Smooth muscle cell (in vitro differentiated cells): ENCODE results near the gene PSMB10. TPM values are rescaled to one million over a fixed set of nuclear protein-coding genes. Genes with fewer than 3 reads are reported as not detected.

ENCODE experiments used
- DNase-seq: peaks from one replicate; lab custom pipeline; 2025; ENCODE audit not compliant: unreplicated experiment; lab: John Stamatoyannopoulos, UW
- H2AFZ ChIP-seq: fragments of 200-600 bp; sonication (generic); 2 replicates; pipeline ENCODE4 v1.6.0; 2016; ENCODE audit warnings: antibody characterized with exemption, low read depth, mild to moderate bottlenecking
- H3F3A ChIP-seq: fragments of 200-600 bp; sonication (generic); 2 replicates; pipeline ENCODE4 v1.6.0; 2017; ENCODE audit warnings: antibody characterized with exemption, low read depth
- H3K27ac ChIP-seq: fragments of 200-600 bp; sonication (generic); 2 replicates; pipeline ENCODE4 v1.5.1; 2016; ENCODE audit warnings: low read depth, mild to moderate bottlenecking
- H3K27me3 ChIP-seq: fragments of 200-600 bp; sonication (generic); 2 replicates; pipeline ENCODE4 v1.6.1; 2016; ENCODE audit warnings: low read depth, mild to moderate bottlenecking
- H3K36me3 ChIP-seq: fragments of 200-600 bp; sonication (generic); 2 replicates; pipeline ENCODE4 v1.5.1; 2016; ENCODE audit warnings: low read depth
- H3K4me1 ChIP-seq: fragments of 200-600 bp; sonication (generic); 2 replicates; pipeline ENCODE4 v1.5.1; 2016; ENCODE audit warnings: low read depth
- H3K4me2 ChIP-seq: fragments of 200-600 bp; sonication (generic); 2 replicates; pipeline ENCODE4 v1.6.0; 2016; ENCODE audit warnings: mild to moderate bottlenecking
- H3K4me3 ChIP-seq: fragments of 200-600 bp; sonication (generic); 2 replicates; pipeline ENCODE4 v1.5.1; 2016; ENCODE audit warnings: mild to moderate bottlenecking
- H3K79me2 ChIP-seq: fragments of 200-600 bp; sonication (generic); 2 replicates; pipeline ENCODE4 v1.6.0; 2016; ENCODE audit warnings: low read depth, mild to moderate bottlenecking
- H3K9ac ChIP-seq: fragments of 200-600 bp; sonication (generic); 2 replicates; pipeline ENCODE4 v1.6.0; 2016; ENCODE audit warnings: low read depth
- H3K9me3 ChIP-seq: fragments of 200-600 bp; sonication (generic); replicated peaks from 2 replicates; pipeline ENCODE4 v1.5.1; 2016; ENCODE audit warnings: low read depth
- H4K20me1 ChIP-seq: fragments of 200-600 bp; sonication (generic); 2 replicates; pipeline ENCODE4 v1.6.0; 2016; ENCODE audit warnings: low read depth
- CTCF ChIP-seq: fragments of 200-600 bp; sonication (generic); IDR thresholded peaks from 2 replicates; pipeline ENCODE4 v1.5.1; 2017; ENCODE audit warnings: borderline replicate concordance, mild to moderate bottlenecking, antibody characterized with exemption; ENCODE audit not compliant: insufficient read depth, poor library complexity, severe bottlenecking
- WGBS: methylation state at CpG from one replicate; pipeline ENCODE4 v1.1.7; 2016; ENCODE audit warnings: low lambda C conversion rate; 5-methylcytosine and 5-hydroxymethylcytosine counted together
- polyA plus RNA-seq: library from polyadenylated mRNA; unstranded; fragments of >200 nt; fragmentation: Nextera tagmentation; extraction: Ambion mirVana; gene quantifications from 2 replicates; pipeline ENCODE4 v1.2.1, GENCODE V29; 2016
- total RNA-seq: library from RNA; depleted of rRNA; stranded (reverse); fragments of >200 nt; gene quantifications from 2 replicates; pipeline ENCODE4 v1.2.3, GENCODE V29; 2014

Gene PSMB10
- total and polyA plus RNA-seq, 2 experiments from 2014 or later: 17.3 to 38.4 TPM

DNA sequence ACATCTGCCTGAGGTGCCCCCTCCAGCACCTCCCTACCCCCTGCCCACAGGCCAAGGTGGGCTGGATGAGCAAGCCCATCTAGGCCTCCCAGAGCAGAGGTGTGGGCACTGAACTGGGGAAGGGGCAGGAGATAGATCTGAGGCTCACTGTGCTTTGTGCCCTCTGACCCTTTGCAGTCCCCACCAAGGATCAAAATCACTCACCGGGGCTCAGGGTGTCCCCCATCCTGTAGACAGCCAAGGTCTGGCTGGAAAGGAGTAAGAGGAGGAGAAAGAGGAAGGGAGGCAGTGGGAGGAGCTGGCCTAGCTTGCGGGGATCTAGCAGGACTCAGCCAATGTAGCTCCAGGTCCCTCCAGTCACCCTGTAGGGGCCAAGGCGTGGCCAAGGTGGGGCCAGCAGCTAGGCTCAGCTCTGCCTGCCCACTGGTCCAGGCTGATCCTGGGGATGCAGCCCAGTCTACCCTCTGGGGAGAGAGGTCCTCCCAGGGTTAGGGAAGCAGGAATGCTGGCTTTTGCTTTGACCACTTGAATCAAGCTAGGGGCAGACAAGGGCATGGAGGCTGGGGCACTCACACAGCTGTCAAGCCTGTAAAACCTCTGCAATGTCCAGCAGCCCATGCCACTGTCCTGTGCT, 30.0 kb upstream of the PSMB10 start:
- no peaks in the 10 kb centered on the region for H3K27me3 ChIP-seq
- H4K20me1 ChIP-seq: peaks cover 62% of the 10 kb centered on the region
- peaks cover 66% of the 10 kb centered on the region for H3K79me2 ChIP-seq
- H3K4me3 ChIP-seq: peak overlapping the region; percentile 83
- TF ChIP-seq CTCF: no peak
- peak overlapping the region; percentile 97 for H3K9ac ChIP-seq
- no peaks in the 10 kb centered on the region for H3F3A ChIP-seq
- peaks cover 20% of the 10 kb centered on the region for H3K4me1 ChIP-seq
- peak overlapping the region; percentile 91 for H3K27ac ChIP-seq
- H3K4me2 ChIP-seq: peak overlapping the region; percentile 98
- no peaks in the 10 kb centered on the region for H3K9me3 ChIP-seq
- no peaks in the 10 kb centered on the region for H3K36me3 ChIP-seq
- no peak overlapping the region for H2AFZ ChIP-seq
- no peak for DNase-seq
- 54% methylated on average over 3 of the region's 3 CpGs for WGBS

DNA sequence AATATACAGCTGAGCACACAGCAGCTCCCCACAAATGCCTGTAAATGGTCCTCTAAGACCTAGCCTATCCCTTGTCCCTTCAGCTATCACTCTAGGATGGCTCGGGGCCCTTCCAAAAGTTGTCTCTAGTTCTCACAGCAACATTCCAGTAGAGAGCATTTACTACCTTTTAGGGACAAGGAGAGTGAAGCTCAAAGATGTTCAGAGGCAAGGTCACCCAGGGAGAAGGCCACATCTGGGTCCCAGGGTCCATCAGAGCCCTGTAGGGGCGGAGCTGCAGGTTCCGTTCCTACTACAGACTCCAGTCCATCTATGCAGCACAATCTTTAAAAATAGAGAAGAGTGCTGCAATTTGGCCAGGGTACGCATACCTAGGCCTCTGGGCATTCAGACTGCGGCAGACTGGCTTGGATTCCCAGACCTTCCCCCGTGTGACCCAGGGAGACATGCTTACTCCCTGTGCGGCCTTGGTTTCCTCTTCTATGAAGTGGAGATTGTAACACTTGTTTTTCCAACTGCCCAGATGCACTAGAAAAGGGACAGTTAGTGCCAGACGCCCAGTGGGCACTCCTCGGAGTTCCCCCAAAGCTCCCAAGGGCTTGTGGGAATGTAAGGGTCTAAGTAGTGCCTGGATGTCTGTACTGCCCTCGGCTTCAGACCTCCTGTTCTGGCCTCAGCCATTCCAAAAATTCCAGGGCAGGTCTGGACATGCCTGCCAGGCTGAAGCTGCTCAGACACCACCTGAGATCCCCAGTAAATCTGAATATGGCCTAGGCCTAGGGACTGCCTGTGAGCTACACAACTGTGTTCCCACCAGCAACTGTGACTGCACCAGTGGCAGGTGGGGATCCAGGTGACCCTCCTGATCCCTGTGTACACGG, 29.3 kb upstream of the PSMB10 start:
- peaks cover 20% of the 10 kb centered on the region for H3K4me1 ChIP-seq
- H3K9ac ChIP-seq: peak overlapping the region; percentile 97
- peaks cover 72% of the 10 kb centered on the region for H3K79me2 ChIP-seq
- peak overlapping the region; percentile 98 for H3K4me2 ChIP-seq
- H3K27ac ChIP-seq: peak overlapping the region; percentile 91
- peak overlapping the region; percentile 83 for H3K4me3 ChIP-seq
- TF ChIP-seq CTCF: no peak
- DNase-seq: no peak
- no peak overlapping the region for H2AFZ ChIP-seq
- no peaks in the 10 kb centered on the region for H3K36me3 ChIP-seq
- H3K27me3 ChIP-seq: no peaks in the 10 kb centered on the region
- no peaks in the 10 kb centered on the region for H3F3A ChIP-seq
- peaks cover 69% of the 10 kb centered on the region for H4K20me1 ChIP-seq
- no peaks in the 10 kb centered on the region for H3K9me3 ChIP-seq
- 72% methylated on average over 11 of the region's 11 CpGs for WGBS

DNA sequence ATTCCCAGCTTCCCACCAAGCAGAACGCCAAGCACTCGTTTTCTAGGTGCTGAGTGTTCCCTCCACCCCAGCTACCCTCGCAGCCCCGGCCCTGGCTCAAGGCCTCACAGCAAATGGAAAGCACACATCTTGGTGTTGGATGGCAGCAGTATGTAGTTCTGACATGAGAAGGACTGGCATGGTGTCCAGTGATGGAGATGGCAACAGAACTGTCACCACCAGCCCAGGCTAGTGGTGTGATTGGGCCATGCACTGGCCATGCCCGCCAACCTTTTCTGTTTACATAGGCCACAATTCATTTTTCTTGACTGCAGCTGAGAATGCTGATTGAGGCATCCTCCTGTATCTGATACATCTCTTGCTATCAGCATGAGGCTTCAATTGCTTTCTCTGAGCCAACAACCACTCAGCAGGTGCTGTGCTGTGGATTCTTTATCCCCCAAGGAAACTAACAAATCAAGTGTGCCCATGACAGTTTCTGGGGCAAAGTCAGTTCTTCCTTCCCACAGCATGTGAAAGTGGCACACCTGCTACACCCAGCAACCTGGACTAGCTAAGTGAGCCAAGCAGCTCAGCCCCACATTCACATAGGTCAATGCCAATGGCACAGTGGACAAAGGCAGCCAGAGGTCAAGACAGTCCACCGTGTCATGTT, 28.0 kb upstream of the PSMB10 start:
- Histone ChIP-seq H3K9me3 (no peaks in the 10 kb centered on the region), H3K79me2 (peaks cover 73% of the 10 kb centered on the region), H3K27ac (no peak overlapping the region), H3K9ac (no peak overlapping the region), H3F3A (no peaks in the 10 kb centered on the region), H3K27me3 (no peaks in the 10 kb centered on the region), H4K20me1 (peaks cover 83% of the 10 kb centered on the region), H3K4me2 (no peak overlapping the region), H3K4me1 (peaks cover 20% of the 10 kb centered on the region), H2AFZ (no peak overlapping the region), H3K4me3 (no peak overlapping the region), H3K36me3 (no peaks in the 10 kb centered on the region)
- TF ChIP-seq CTCF: no peak
- whole genome bisulfite sequencing: 97% methylated on average over 6 of the region's 6 CpGs
- DNase-seq: no peak
